Activated gamma-delta T cell (primary cell): ENCODE data around the gene AKAP6.

Experiments
- DNase-seq: peaks from one replicate; lab custom pipeline; 2025; lab: John Stamatoyannopoulos, UW
- total RNA-seq, 2 donors: gene quantifications; one replicate each; lab custom pipeline; 2026; lab: John Stamatoyannopoulos, UW

The AKAP6 gene
- 0.31 to 0.39 reads per million in 2 donors for total RNA-seq

DNA sequence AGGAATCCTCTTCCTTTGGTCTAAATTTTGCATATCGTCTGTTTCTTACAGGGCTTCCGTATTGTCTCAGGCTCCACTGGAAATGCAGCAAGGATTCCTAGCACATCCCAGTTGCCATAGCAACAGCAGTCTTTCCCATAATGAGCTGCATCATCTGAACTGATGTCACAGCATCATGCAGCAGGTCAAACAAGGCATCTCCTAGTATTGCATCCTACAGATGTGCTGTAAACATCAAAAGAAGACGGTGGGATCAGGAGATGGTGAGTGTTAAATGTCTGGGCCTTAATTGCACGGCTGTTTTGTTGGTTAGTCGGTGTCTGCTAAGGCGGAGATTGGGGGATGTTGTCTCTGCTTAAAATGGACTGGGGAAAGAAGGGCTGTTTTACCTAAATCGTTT is at the start of gene AKAP6:
TSS of gene AKAP6 (plus strand) at position 153 of the 400 bp plus-strand sequence. CDS start 104,196 bp downstream, outside the sequence.
- no peak for DNase-seq

DNA sequence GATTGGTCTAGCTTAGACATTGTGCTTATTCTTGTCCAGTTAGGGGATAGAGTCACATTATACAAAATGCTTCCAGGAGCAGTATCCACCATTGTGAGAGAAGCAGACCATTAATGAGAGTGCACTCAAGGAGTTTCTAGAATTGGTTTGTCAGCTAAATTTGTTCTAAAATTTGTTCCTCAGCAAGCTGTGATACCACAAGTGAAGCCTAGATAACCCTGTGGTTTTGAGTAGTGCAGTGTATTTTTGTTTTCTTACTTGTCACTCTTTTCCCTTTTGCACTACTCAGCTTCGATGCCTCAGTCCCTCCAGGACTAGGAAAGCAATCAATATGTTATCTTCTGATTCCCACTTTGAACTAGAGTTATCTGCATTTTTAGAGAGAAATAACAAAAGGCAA is 42.5 kb upstream of the AKAP6 start:
- no peak for DNase-seq

DNA sequence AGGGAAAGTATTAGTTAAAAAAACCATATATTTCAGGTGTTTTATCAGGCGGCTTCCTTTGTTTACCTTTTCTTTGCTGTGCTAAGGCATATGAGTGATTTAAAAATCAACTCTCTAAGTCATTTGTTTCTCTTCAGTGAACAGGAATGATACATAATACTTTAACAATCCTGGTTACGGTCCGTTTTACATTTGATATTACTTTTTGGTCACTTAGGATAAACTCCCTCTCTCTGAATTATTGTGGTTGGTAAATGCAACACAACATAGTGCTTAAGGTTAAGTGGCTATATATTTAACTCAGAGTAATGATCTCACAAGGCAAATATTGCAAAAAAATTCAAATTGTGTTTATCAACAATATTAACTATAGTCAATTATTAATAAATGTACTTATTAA is 32.7 kb upstream of the AKAP6 start:
- DNase-seq = no peak

DNA sequence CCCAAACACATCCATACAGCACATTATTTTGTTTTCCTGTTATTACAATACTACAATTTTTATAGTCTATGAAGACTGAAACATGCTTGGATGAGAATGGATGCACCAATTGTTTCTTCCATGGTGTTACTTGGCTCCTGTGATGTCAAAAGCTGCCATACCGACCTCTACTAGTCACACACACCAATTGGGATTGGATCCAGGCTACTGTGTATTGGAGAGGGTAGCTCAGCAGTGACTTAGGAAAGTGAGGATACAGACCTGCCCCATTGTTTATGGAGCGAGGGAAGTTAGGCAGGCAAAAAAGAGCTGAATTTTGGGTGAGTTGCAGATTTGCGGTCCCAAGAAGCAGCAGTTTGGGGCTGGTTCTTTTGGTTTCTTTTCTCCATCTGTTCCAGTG is 30.8 kb upstream of the AKAP6 start:
- no peak for DNase-seq

GRCh38 chr14:32300136-32300535 is 29.0 kb upstream of the AKAP6 start:
- no peak for DNase-seq

DNA sequence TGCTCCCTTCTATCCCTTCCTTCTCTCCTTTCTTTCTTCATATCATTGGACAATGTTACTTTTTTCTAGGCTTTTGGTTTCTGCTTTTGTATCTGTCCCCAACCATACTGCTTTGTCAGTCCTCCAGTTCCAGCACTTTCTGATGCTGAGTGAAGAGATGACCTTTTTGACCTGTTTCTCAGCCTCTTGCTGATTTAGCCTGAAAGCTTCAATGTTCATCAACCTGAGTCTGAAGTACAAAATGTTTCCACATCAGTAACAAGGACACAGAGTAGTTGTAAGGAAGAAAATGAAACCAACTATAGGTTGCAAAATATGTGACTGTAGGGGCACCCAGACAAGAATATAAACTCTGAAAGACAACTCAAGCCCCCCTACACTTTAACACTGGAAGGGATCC is 25.2 kb upstream of the AKAP6 start:
- DNase-seq = no peak

- no peak for DNase-seq
These were observed 24.8 kb upstream of the AKAP6 start for GRCh38 chr14:32304296-32304695.

DNA sequence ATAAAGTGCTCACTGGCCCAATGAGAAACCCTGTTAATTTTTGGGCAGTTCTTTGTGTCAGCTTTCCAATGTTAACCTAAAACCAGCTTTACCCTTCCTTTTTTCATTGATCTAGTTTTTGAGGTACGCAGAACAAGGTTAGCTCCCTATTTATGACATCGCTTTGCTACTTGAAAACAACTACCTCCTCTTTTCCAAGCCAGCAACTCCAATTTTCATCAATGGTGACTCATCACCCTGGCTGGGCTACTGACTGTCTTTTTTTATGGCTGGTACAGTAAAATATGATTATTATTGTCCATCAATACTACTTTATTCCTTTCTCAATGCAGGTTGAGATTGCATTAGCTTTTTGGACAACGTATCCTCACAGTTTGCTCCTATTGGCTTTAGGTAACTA is 22.5 kb upstream of the AKAP6 start:
- no peak for DNase-seq

DNA sequence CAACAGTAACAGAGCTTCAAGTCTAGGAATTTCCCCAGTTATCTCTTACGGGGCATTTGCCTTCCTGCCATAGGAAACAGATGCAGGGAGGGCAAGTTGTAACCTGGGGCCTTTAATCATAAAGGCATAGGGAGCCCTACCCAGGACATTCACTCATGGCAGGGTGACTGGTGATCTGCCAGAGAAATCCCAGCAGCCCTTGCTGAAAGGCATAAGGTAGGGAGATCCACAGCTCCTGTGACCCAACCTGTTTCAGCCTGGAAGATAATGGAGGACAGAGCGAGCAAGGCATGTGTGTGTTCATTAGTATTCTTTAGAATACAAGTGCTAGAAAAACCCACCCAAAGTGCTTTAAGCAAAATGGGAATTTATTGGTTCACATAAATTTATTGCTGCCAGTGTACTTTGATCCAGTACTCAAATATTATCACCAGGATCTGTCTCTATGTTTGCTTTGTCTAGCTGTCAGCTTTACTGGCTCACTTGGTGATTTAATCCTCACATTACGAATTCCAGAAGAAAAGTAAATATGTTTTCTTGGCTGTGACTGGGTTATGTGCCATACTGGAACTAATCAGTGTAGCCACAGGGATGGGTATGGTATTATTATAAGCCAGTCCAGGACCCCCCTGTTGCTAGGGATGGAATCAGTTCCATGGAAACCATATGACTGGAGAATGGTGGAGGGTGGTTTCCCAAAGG is 21.1 kb upstream of the AKAP6 start:
- DNase-seq = no peak

DNA sequence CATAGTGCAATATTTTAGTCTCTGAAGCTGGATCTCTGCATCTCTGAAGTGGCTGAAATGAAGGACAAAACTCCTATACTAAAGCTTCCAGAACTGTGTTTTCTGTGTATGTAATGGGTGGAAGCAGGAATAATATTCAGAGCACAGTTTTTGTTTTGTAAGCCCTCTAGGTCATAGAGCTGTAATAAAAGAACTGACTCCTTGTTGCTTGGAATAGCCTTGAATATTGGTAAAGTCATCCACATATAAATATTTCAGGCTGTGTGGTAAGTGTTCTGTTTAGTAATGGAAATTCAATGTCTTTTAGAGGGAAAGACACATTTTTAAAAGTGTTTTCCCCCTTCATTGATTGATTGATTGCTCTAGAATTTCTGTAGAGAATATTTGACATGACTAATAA is 18.2 kb upstream of the AKAP6 start:
- no peak for DNase-seq

- no peak for DNase-seq
These were observed 17.6 kb upstream of the AKAP6 start for GRCh38 chr14:32311294-32312009.

DNA sequence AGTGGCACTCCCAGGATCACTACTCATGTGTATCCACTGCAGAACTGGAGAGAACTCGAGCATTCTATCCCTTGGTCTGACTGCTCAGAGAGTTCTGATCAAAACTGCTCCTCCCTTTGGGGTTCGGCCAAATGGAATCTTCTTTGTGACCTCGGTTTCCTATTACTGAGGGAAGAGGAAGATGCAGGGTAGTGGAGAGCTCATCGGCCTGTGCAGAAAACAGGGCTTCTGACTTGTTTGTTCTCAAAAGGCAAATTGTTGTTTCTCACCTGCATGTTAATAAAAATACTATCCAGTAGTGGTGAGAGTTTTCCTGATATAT is 17.1 kb upstream of the AKAP6 start:
- DNase-seq = no peak

- DNase-seq = no peak
These were observed 15.2 kb upstream of the AKAP6 start for GRCh38 chr14:32313844-32314376.

- no peak for DNase-seq
These were observed 10.9 kb upstream of the AKAP6 start for GRCh38 chr14:32318087-32318795.

DNA sequence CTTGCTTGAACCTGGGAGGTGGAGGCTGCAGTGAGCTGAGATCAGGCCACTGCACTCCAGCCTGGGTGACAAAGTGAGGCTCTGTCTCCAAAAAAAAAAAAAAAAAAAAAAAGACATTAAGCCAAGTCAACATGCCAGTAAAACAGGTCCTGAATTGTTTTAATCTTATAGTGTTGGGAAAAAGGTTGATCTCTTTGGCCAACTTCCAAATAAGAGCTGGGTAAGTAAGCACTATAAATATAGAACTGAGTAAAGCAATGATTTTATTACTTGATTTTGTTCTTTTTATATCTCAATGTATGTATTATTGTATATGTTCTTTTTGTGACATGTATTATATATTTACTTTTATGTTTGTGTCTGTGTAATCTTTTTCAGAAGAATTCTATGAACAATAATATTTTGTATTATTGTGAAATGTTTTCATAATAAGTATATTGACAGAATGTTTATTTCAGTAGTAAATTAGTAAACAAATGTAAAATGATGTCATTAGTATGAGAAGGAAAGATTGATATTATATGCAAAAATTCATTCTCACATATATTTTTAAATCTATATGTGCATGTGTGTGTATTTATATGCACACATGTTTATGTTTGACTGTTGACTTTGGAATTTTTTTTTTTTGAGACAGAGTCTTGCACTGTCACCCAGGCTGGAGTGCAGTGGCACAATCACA is 9.6 kb upstream of the AKAP6 start:
- no peak for DNase-seq

- DNase-seq = no peak
These were observed 4.5 kb upstream of the AKAP6 start for GRCh38 chr14:32324601-32325000.

GRCh38 chr14:32327255-32327961 is 1.7 kb upstream of the AKAP6 start:
- no peak for DNase-seq

DNA sequence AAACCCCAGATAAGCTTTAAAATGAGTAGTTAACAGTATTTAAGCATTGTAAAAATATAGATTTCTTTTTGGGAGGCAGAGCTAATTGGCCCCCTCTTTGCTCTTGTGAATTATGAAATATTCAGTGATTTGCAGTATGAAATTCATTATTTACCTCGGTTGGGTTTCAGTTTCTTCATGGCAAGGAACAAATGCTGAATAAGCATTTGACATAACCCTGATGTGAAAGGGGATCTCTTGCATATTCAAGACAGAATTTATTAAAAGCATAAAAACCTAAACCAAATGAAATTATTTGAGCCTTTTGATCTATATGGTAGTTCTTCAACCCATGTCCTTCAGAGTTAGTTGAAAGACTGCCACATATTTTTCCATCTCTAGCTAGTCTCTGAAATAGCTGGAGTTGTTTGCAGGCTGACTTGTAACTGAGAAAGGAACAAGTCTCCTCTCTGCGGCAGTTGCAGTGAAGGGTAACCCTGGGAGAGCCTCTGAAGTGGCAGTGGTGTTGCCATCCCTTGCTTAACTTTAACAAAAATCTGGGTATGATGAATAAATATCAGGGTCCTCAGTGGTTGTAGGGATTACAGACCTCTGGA is 690 bp downstream of the AKAP6 start:
- DNase-seq = no peak

DNA sequence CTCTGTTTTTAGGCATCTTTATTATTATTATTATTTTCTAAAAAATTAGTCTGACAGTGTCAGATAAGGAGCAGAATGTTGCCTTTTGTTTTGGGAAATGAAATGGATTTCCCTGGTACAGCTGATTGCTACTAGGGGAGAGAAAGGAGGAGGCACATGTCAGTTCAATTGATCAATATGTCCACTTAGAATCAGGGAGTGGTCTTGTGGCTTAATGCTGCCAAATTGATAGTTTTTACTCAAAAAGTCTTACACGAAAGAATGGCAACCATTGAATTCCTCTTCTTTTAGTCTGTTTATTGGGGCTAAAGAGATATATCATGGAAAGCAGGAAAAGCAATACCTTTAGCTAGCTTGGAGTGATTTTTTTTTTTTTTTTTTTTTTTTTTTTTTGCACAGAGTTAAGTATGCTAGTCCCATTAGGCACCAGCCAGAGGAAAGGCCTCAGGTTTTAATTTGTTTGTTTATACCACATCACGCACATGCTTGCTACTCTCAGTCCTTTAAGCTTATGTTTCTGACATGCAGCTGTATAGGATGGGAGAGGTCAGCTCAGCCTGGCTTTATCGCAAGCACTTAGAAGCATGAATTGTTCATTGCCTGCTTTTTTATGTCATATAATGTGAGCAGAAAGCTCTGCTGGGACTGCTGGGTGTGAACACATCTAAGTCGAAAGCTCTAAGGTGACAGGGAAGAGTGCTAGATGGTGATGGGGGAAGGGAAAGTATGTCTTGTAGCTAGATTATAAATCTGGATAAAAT is 1.4 kb downstream of the AKAP6 start:
- no peak for DNase-seq

- DNase-seq = no peak
These were observed 2.1 kb downstream of the AKAP6 start for GRCh38 chr14:32331206-32331605.
